GM18519 (cell line): ENCODE data around the gene LPP.

Source experiments
- ATAC-seq: cut with Tn5 transposase; IDR thresholded peaks from one replicate; pipeline ENCODE4 v1.9.1; 2021; ENCODE audit warnings: mild to moderate bottlenecking, moderate library complexity; ENCODE audit not compliant: unreplicated experiment, low FRiP score

LPP gene

DNA sequence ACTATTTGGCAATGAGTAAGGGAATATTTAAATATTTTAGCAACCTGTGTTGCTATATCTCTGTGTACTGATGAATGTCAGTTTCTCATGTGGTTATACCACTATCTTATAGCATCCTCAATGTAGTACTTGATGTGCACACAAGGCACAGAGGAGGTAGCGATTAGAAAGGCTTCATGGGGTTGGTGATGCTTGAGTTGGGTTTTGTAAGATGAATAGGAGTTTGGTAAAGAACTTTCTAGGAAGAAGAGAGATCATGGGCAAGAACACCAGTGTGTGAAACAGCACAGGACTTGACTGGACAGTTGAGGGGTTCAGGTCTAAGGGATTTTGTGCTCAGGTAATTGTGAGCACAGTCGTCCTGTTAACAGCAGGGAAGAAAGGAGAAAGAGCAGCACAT, 38.1 kb downstream of the LPP start:
- no peak for ATAC-seq

GRCh38 chr3:188194332-188194731, 40.4 kb downstream of the LPP start:
- no peak for ATAC-seq

DNA sequence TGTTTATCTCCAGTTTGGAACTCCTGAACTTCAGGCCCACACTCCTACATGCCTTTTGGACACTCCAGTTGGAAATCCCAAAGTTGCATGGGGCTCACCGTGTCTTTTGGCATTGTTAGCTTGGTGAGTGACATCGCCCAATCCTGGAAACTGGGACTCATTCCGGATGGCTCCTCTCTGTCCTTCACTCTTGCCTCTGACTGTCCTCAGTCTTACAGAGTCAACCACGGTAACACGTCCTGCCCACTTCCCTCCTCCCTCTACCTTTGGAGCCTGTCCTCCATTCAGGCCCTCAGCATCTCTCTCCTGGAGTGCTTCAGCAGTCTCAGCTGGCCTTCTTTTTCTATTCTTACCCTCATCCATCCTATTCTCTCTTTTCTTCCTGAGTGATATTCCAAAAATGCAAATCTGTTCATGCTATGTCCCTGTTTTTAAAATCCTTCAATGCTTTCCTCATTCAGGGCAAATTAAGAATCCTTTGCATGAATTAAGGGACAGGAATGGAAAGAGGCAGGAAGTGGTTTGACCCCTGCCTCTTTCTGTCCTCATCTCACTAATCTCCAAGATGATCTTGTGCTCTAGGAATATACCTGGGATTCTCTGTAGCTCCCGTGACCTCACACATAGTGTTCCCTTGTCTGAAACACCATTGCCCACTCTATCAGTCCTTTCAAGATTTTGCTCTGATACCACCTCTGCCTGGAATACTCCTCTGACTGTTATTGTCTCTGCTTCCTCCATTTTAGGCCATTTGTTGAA, 42.5 kb downstream of the LPP start:
- no peak for ATAC-seq

DNA sequence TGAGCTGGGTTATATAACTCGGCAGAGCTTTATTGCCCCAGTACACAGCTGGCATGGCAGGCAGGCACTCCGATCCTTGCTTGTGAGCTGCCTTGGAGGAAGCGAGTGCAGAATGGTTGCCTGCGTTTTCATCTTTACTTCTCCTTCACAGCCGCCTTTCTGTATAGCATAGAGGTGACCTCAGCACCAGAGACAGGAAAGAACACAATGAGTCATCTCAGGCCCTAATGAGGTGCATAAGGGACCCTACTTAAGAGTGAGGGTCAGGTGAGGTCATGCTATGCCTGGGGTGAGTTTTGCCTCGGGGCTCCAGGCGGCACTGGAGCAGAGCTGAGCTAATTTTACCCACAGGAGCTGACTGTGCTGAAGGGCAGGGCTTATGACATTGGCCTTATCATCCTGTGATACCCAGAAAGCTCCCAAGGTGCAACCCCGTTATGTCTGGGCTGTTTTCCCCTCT, 43.5 kb downstream of the LPP start:
- no peak for ATAC-seq

DNA sequence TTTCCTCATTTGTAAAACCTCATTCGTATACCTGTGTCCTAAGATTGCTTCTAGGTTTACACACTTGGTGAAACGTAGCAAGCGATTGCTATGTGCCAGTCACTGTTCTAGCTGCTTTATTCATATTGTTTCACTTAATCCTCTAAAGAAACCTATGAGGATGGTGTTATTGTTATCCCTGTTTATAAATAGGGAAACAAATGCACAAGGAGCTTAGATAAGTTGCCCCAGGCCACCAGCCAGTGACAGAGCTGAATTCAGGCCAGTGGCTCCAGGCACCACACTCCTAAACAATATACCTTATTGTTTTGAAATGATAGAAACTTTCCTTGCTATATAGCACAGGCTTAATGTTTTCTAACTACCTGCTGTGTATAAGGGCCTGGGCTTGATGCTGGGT, 44.0 kb downstream of the LPP start:
- ATAC-seq: no peak

- ATAC-seq: no peak
Measured at GRCh38 chr3:188198760-188199327, 44.9 kb downstream of the LPP start.

GRCh38 chr3:188199386-188199785, 45.4 kb downstream of the LPP start:
- ATAC-seq: no peak

DNA sequence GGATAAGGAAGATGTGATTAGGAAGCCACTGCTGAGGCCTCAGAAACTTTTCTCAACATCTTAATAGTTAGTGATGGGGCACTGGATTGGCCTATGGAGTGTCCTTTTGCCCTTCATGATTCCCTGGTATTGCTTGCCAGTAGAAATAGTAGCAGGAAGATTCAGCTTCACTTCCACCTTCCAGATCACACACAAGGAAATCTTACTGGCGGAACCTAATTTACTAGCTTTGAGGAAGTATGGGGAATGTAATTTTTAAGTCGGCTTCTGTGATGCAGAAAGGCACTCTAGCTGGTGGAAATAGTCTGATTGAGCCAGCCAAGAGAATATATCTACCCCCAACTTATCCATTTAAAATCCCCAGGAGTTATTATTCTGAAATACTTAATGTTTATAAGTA, 46.5 kb downstream of the LPP start:
- no peak for ATAC-seq

GRCh38 chr3:188202358-188203138, 48.6 kb downstream of the LPP start:
- no peak for ATAC-seq

DNA sequence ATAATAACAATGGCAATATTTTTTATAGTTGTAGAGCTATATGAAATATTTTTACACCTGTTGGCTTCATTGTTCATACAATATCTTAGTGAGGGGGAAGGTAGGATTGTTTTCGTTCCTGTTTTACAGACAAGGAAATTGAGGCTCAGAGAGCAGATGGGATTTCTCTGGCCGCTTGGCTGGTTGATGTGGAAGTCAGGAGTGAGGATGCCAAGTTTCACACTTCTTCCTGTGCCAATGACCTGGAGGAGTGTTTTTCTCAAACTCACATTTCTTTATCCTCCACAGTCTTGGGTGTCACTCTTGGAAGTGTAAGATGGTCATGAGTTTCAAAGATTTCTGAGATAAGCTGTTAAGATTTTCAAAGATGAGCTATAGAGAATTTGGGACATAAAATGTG, 50.6 kb downstream of the LPP start:
- ATAC-seq: no peak

- no peak for ATAC-seq
Measured at GRCh38 chr3:188205992-188206416, 52.0 kb downstream of the LPP start.

DNA sequence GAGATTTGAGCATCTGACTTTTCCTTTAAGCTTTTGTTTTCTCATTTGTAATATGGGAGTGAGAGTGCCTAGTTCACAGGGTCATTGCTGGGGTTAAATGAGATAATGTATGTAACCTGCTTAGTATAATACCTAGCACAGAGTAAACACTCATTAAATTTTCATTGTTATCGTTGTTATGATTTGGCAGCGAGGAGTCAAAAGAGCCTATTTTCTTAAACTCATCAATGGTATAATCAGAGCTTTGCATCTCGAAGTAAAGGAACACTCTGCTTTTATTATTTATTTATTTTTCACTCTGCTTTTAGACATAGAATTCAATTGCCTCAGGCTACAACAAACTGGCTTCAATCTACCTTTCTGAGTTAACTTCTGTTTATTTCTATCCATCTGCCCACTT, 52.8 kb downstream of the LPP start:
- no peak for ATAC-seq

GRCh38 chr3:188207941-188208515, 54.1 kb downstream of the LPP start:
- no peak for ATAC-seq

GRCh38 chr3:188208516-188208981, 54.6 kb downstream of the LPP start:
- ATAC-seq: no peak

- no peak for ATAC-seq
Measured at GRCh38 chr3:188209034-188209433, 55.1 kb downstream of the LPP start.

DNA sequence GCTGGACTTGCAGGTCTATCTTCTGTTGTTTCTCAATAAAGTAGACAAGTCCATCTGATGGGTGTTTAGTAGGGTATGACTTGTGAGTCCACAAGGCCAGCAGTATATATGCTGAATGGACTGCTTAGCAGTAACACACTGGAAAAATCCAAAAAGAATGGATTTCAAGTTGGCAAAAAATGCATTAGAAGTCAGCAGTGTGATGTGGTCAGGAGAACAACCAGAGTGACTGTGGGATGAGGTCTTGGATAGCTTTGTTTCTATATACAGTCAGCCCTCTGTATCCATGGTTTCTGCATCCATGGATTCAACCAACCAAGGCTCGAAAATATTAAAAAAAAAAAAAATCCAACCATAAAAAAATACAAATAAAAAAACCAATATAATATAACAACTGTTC, 55.8 kb downstream of the LPP start:
- ATAC-seq: no peak

DNA sequence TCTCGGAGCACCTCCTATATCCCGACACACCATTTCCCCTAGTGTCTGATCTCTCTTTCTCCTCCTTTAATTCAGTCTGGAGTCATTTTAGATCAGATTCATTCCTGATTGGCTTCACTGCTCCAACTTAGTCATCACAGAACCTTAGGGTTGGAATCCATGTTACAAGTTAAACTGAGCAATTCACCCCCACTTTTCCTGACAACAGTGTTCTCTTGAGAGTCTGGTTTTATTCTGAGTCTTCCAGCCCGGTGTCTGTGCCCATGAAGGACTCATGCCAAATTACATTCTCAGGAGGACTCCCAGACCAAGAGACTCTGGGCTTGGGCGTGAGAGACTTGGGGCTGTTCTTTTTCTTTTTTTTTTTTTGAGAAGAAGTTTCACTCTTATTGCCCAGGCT, 57.5 kb downstream of the LPP start:
- ATAC-seq: no peak

GRCh38 chr3:188212308-188212969, 58.5 kb downstream of the LPP start:
- no peak for ATAC-seq

DNA sequence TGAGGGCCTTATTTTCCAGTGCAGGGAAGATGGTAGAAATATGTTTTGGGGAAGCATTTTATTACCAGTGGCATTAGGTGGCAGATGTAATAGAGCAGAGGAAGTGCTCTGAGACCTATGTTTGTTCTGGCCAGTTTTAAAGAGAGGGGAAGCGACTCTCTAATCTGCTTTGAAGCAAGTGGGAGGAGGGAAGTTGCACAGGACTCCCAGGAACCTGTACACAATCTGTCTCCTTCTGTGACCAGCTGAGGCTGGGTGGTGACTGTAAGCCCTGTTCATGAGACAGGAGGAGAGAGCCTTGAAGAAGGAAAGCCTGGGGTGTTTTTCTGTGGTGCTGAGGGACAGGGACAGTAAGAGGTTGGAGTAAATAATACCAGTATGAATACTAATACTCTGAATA, 60.5 kb downstream of the LPP start:
- ATAC-seq: no peak

- ATAC-seq: no peak
Measured at GRCh38 chr3:188215129-188215528, 61.2 kb downstream of the LPP start.
